RWPE2 (cell line): ENCODE data around the gene NKX2-4.

Source experiments
- ATAC-seq: fragments of 200-7000 bp; cut with Tn5 transposase; 3 replicates; pipeline ENCODE4 v1.9.1; 2021; ENCODE audit warnings: low read depth
- DNase-seq: peaks from one replicate; pipeline ENCODE4 v3.0.0-alpha.2; 2020; ENCODE audit warnings: low spot score
- H3K27ac ChIP-seq: fragments of 450-650 bp; 2 replicates; pipeline ENCODE4 v1.5.1; 2017; ENCODE audit warnings: mild to moderate bottlenecking; ENCODE audit not compliant: poor library complexity, severe bottlenecking
- H3K27me3 ChIP-seq: fragments of 250-450 bp; sonication (Bioruptor Pico); 2 replicates; pipeline ENCODE4 v1.5.1; 2021; ENCODE audit warnings: mild to moderate bottlenecking, moderate library complexity; ENCODE audit not compliant: insufficient read depth, poor library complexity, severe bottlenecking
- H3K36me3 ChIP-seq: fragments of 250-450 bp; sonication (Bioruptor Pico); 2 replicates; pipeline ENCODE4 v1.5.1; 2020; ENCODE audit warnings: low read depth, mild to moderate bottlenecking, moderate library complexity
- H3K4me1 ChIP-seq: fragments of 250-450 bp; sonication (Bioruptor Pico); 2 replicates; pipeline ENCODE4 v1.5.1; 2021; ENCODE audit warnings: mild to moderate bottlenecking, moderate library complexity; ENCODE audit not compliant: insufficient read depth, poor library complexity, severe bottlenecking
- H3K4me3 ChIP-seq: fragments of 250-450 bp; sonication (Bioruptor Pico); 2 replicates; pipeline ENCODE4 v1.5.1; 2021; ENCODE audit warnings: mild to moderate bottlenecking, moderate library complexity; ENCODE audit not compliant: severe bottlenecking
- H3K9me3 ChIP-seq: fragments of 250-450 bp; sonication (Bioruptor Pico); 2 replicates; pipeline ENCODE4 v1.5.1; 2021; ENCODE audit warnings: mild to moderate bottlenecking, moderate library complexity; ENCODE audit not compliant: severe bottlenecking
- TF ChIP-seq, protein P1 (sequence below): fragments of 450-650 bp; IDR thresholded peaks from one replicate; pipeline ENCODE4 v1.5.1; 2017; ENCODE audit warnings: mild to moderate bottlenecking, moderate library complexity; ENCODE audit not compliant: poor library complexity, severe bottlenecking

NKX2-4 gene

DNA sequence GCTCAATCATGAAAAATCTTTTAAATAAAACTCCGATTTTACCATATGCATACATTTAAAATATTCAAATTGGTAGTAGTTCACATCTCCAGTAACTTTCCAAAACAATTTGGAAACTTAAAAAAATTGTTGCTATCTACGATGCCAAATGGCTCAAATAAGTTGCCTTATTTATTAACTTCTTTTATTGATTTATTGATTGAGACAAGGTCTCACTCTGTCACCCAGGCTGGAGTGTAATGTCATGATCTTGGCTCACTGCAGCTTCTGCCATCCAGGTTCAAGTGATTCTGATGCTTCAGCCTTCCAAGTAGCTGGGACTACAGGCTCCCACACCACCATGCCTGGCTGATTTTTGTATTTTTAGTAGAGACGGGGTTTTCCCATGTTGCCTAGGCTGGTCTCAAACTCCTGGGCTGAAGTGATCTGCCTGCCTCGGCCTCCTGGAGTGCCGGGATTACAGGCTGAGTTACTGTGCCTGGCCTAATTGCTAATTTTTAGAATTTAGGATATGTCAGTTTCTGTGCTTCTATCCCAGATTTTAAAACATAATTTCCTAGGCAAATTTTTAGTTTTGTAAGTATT, 12.9 kb downstream of the NKX2-4 start:
- no peak overlapping the region for H3K4me3 ChIP-seq
- H3K36me3 ChIP-seq: peaks cover 85% of the 10 kb centered on the region
- no peak overlapping the region for H3K27ac ChIP-seq
- TF ChIP-seq, protein P1, sequence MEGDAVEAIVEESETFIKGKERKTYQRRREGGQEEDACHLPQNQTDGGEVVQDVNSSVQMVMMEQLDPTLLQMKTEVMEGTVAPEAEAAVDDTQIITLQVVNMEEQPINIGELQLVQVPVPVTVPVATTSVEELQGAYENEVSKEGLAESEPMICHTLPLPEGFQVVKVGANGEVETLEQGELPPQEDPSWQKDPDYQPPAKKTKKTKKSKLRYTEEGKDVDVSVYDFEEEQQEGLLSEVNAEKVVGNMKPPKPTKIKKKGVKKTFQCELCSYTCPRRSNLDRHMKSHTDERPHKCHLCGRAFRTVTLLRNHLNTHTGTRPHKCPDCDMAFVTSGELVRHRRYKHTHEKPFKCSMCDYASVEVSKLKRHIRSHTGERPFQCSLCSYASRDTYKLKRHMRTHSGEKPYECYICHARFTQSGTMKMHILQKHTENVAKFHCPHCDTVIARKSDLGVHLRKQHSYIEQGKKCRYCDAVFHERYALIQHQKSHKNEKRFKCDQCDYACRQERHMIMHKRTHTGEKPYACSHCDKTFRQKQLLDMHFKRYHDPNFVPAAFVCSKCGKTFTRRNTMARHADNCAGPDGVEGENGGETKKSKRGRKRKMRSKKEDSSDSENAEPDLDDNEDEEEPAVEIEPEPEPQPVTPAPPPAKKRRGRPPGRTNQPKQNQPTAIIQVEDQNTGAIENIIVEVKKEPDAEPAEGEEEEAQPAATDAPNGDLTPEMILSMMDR: no peak
- ATAC-seq: no peak
- no peaks in the 10 kb centered on the region for H3K9me3 ChIP-seq
- no peak for DNase-seq
- H3K4me1 ChIP-seq: no peaks in the 10 kb centered on the region
- no peaks in the 10 kb centered on the region for H3K27me3 ChIP-seq

DNA sequence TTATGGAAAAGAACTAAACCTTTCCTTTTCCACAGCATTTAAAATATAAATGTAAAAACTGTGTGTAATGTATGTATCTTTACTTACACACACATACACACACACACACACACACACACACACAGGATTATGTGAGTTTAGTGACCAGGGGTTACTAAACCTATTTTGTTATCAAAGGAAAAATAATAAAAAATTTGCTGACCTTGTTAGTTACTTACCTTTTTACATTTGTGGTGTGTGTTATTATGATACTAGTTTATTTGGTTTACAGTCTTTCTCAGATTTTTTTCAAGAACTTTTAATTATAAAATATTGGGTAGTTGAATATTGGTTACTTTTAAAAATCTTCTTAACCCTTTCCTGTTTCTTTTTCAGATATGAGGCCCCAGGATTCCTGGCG, 15.7 kb downstream of the NKX2-4 start:
- ATAC-seq: no peak
- no peaks in the 10 kb centered on the region for H3K27me3 ChIP-seq
- peaks cover 63% of the 10 kb centered on the region for H3K36me3 ChIP-seq

DNA sequence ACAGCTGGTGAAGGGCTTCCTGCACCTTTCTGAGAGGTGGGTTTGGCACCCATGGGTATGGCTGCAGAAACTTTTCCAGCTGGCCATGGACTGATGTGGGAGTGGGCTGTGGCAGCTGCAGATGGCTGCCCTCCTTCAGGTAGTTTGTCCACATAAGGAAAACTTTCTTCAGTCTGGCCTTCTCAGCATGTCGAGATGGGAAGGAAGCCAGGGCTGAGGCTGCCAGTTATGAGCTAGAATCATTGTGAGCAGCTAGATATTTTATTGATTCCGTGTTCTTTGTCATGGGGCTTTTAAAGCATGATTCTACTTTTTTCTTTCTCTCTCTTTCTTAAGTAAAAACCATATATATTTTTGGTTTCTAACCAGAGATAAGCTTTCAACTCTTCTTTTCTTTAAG, 16.6 kb downstream of the NKX2-4 start:
- Histone ChIP-seq H3K27me3 (no peaks in the 10 kb centered on the region), H3K9me3 (no peaks in the 10 kb centered on the region), H3K4me3 (no peak overlapping the region), H3K27ac (no peak overlapping the region), H3K4me1 (no peaks in the 10 kb centered on the region), H3K36me3 (peaks cover 56% of the 10 kb centered on the region)
- DNase-seq (no peak), ATAC-seq (no peak)
- TF ChIP-seq, protein P1: no peak

More for the DNA sequence above, 15.7 kb downstream of the NKX2-4 start:
- no peak for DNase-seq
- TF ChIP-seq, protein P1: no peak
- Histone ChIP-seq H3K4me1 (no peaks in the 10 kb centered on the region), H3K9me3 (no peaks in the 10 kb centered on the region), H3K27ac (no peak overlapping the region), H3K4me3 (no peak overlapping the region)

DNA sequence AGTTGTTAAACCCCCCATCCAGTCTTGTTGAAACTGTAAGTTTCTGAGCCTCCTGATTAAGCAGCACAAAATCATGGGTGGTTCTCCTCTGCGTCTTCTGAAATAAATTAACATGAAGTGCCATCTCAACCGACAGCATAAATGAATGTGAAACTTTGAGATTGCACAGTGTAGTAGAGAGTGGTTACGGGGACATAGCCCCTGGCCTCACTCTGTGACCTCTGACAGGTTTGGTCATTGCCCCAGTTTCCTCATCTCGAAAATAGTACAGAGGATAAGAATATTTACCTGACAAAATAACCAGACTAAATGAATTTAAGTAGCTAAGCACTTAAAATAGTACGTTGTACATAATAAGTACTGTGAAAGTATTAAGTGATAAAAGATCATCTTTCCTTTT, 19.1 kb downstream of the NKX2-4 start:
- Histone ChIP-seq H3K27me3 (no peaks in the 10 kb centered on the region), H3K9me3 (no peaks in the 10 kb centered on the region), H3K27ac (no peak overlapping the region), H3K36me3 (peaks cover 33% of the 10 kb centered on the region), H3K4me3 (no peak overlapping the region), H3K4me1 (no peaks in the 10 kb centered on the region)
- DNase-seq (no peak), ATAC-seq (no peak)
- TF ChIP-seq, protein P1: no peak

DNA sequence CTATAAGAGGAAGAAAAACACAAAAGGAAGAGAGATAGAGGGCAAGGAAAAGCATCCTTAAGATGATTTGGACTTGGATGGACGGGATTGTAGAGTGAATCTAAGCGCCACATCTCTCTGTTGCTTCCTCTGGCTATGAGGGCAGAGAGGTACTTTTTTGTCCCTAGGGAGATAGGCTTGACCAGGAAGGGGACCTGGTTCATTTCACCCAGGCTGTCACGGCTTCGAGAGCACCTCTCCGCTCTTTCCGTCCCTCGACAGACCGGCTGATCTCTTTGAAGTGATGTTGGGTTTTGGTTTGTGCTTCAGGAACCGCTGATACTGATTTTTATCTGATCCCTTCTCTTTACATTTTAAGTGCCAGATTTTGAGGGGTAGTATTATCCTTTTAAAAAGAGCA, 19.6 kb downstream of the NKX2-4 start:
- no peak overlapping the region for H3K27ac ChIP-seq
- H3K4me3 ChIP-seq: no peak overlapping the region
- TF ChIP-seq, protein P1: no peak
- no peaks in the 10 kb centered on the region for H3K4me1 ChIP-seq
- DNase-seq: no peak
- no peak for ATAC-seq
- H3K27me3 ChIP-seq: no peaks in the 10 kb centered on the region
- no peaks in the 10 kb centered on the region for H3K9me3 ChIP-seq
- peaks cover 32% of the 10 kb centered on the region for H3K36me3 ChIP-seq
